ENCODE results near the gene ACSL3.

- no peak for TF ChIP-seq POLR2AphosphoS5 (IDR thresholded peaks at IDR 0.05; ENCODE audit: low read depth)
- TF ChIP-seq, protein P1, sequence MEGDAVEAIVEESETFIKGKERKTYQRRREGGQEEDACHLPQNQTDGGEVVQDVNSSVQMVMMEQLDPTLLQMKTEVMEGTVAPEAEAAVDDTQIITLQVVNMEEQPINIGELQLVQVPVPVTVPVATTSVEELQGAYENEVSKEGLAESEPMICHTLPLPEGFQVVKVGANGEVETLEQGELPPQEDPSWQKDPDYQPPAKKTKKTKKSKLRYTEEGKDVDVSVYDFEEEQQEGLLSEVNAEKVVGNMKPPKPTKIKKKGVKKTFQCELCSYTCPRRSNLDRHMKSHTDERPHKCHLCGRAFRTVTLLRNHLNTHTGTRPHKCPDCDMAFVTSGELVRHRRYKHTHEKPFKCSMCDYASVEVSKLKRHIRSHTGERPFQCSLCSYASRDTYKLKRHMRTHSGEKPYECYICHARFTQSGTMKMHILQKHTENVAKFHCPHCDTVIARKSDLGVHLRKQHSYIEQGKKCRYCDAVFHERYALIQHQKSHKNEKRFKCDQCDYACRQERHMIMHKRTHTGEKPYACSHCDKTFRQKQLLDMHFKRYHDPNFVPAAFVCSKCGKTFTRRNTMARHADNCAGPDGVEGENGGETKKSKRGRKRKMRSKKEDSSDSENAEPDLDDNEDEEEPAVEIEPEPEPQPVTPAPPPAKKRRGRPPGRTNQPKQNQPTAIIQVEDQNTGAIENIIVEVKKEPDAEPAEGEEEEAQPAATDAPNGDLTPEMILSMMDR (IDR thresholded peaks at IDR 0.05; ENCODE audit: insufficient read depth, low read length) = no peak
- TF ChIP-seq, protein P2, sequence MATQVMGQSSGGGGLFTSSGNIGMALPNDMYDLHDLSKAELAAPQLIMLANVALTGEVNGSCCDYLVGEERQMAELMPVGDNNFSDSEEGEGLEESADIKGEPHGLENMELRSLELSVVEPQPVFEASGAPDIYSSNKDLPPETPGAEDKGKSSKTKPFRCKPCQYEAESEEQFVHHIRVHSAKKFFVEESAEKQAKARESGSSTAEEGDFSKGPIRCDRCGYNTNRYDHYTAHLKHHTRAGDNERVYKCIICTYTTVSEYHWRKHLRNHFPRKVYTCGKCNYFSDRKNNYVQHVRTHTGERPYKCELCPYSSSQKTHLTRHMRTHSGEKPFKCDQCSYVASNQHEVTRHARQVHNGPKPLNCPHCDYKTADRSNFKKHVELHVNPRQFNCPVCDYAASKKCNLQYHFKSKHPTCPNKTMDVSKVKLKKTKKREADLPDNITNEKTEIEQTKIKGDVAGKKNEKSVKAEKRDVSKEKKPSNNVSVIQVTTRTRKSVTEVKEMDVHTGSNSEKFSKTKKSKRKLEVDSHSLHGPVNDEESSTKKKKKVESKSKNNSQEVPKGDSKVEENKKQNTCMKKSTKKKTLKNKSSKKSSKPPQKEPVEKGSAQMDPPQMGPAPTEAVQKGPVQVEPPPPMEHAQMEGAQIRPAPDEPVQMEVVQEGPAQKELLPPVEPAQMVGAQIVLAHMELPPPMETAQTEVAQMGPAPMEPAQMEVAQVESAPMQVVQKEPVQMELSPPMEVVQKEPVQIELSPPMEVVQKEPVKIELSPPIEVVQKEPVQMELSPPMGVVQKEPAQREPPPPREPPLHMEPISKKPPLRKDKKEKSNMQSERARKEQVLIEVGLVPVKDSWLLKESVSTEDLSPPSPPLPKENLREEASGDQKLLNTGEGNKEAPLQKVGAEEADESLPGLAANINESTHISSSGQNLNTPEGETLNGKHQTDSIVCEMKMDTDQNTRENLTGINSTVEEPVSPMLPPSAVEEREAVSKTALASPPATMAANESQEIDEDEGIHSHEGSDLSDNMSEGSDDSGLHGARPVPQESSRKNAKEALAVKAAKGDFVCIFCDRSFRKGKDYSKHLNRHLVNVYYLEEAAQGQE (IDR thresholded peaks at IDR 0.05; ENCODE audit: insufficient replicate concordance, low read depth) = no peak
- no peak for TF ChIP-seq GABPA (IDR thresholded peaks at IDR 0.05; ENCODE audit: low read depth)
- no peak for TF ChIP-seq SPI1 (IDR thresholded peaks at IDR 0.05; ENCODE audit: borderline replicate concordance, low read depth)
Measured at GRCh38 chr2:222950638-222951285, 89.9 kb downstream of the ACSL3 start.
